Panc1 (cell line): ENCODE results near the gene CCDC154. TPM values are rescaled to one million over a fixed set of nuclear protein-coding genes. Genes with fewer than 3 reads are reported as not detected.

Experiments
- ATAC-seq: fragments of 200-7000 bp; cut with Tn5 transposase; 2 replicates; pipeline ENCODE4 v1.9.1; 2020; ENCODE audit warnings: mild to moderate bottlenecking, moderate library complexity
- BruUV-seq: library from RNA; stranded (reverse); fragments of 400-500 nt; replicated peaks from 2 replicates; lab custom pipeline; 2021; lab: Mats Ljungman, UMichigan
- CTCF ChIA-PET: fragments of 300-600 bp; sonication (Branson Sonifier 250); formaldehyde crosslinking; loops from one replicate; lab custom pipeline; 2022; ENCODE audit warnings: antibody characterized with exemption; lab: Charles Lee
- POLR2A ChIA-PET: fragments of 300-600 bp; sonication (Branson Sonifier 250); formaldehyde crosslinking; loops from one replicate; lab custom pipeline; 2022; ENCODE audit warnings: antibody characterized with exemption; lab: Charles Lee
- DNase-seq: peaks from one replicate; pipeline ENCODE4 v3.0.0-alpha.2; 2010; ENCODE audit warnings: low read depth, low spot score
- H3K27ac ChIP-seq: 2 replicates; pipeline ENCODE4 v1.5.1; 2011; ENCODE audit warnings: mild to moderate bottlenecking, low read length, inconsistent platforms
- H3K27me3 ChIP-seq: fragments of 200-500 bp; sonication (Bioruptor generic); 2 replicates; pipeline ENCODE4 v1.6.0; 2014; ENCODE audit warnings: low read length, inconsistent platforms; ENCODE audit not compliant: control insufficient read depth, insufficient read depth
- H3K36me3 ChIP-seq: fragments of 200-500 bp; sonication (Bioruptor generic); 2 replicates; pipeline ENCODE4 v1.5.1; 2014; ENCODE audit warnings: inconsistent platforms, mild to moderate bottlenecking, low read length, moderate library complexity; ENCODE audit not compliant: control insufficient read depth, insufficient read depth
- H3K4me1 ChIP-seq: 2 replicates; pipeline ENCODE4 v1.5.1; 2011; ENCODE audit warnings: inconsistent platforms, mild to moderate bottlenecking, low read length, moderate library complexity; ENCODE audit not compliant: control insufficient read depth, insufficient read depth
- H3K4me3 ChIP-seq, 2 experiments: 2 replicates each; pipeline ENCODE4 v1.5.1; 2011 to 2012; ENCODE audit warnings: low read depth in 2 of 2, low read length in 2 of 2, mild to moderate bottlenecking in 2 of 2, inconsistent platforms in 1 of 2, moderate library complexity in 1 of 2
- H3K9me3 ChIP-seq: fragments of 200-500 bp; sonication (Bioruptor generic); 2 replicates; pipeline ENCODE4 v1.5.1; 2014; ENCODE audit warnings: low read depth, mild to moderate bottlenecking, inconsistent platforms, low read length, moderate library complexity; ENCODE audit not compliant: control insufficient read depth, insufficient read depth
- POLR2AphosphoS5 ChIP-seq: IDR thresholded peaks from 2 replicates; pipeline ENCODE4 v1.6.1; 2012; ENCODE audit warnings: mild to moderate bottlenecking, low read depth, low read length, moderate library complexity
- SIN3A ChIP-seq: IDR thresholded peaks from 2 replicates; pipeline ENCODE4 v1.6.1; 2012; ENCODE audit warnings: low read depth, mild to moderate bottlenecking, low read length, moderate library complexity, borderline replicate concordance; ENCODE audit not compliant: insufficient read depth
- TCF7L2 ChIP-seq: IDR thresholded peaks from 2 replicates; pipeline ENCODE4 v1.6.1; 2011; ENCODE audit warnings: mild to moderate bottlenecking, low read depth, low read length, inconsistent platforms
- in situ Hi-C: cut with HindIII; loops from 2 replicates; pipeline ENCODE4 v1.10.0; 2016; ENCODE audit warnings: low sequenced_read_pairs, low pct_unique_long_range_greater_than_20kb
- intact Hi-C: fragments of 100-400 bp; cut with micrococcal nuclease; formaldehyde crosslinking; loops from one replicate; pipeline ENCODE4 v1.10.0; 2022; ENCODE audit not compliant: unreplicated experiment
- total RNA-seq: library from RNA; stranded (reverse); gene quantifications from one replicate; pipeline ENCODE4 v1.2.1, GENCODE V29; 2021; ENCODE audit not compliant: unreplicated experiment
- TF ChIP-seq, protein P1 (sequence below): fragments of 450-650 bp; IDR thresholded peaks from 2 replicates; pipeline ENCODE4 v1.5.1; 2017; ENCODE audit warnings: mild to moderate bottlenecking
- TF ChIP-seq, protein P2 (sequence below), 2 experiments: IDR thresholded peaks; 2 replicates each; pipeline ENCODE4 v1.6.1; 2011 to 2012; ENCODE audit warnings: low read depth in 2 of 2, control low read depth in 1 of 2, low read length in 1 of 2, mild to moderate bottlenecking in 1 of 2, moderate library complexity in 1 of 2; ENCODE audit not compliant: insufficient read depth in 1 of 2

The CCDC154 gene
- total RNA-seq, 1 experiment from 2014 or later: 2.0 TPM

DNA sequence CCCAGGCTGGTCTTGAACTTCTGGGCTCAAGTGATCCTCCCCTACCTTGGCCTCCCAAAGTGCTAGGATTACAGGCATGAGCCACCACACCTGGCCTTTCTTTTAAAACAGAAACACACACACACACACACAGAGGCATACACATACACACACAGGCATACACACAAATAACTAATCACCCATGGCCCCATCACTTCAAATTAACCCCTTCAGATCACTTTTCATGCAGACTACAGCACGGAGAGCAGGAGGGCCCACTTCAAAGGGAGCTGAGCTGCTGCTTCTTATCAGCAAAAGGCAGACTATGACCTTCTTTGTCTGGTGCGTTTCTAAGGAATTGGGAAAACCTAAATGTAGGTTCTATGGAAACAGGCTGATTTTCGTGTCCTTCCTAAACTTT lies 28.6 kb upstream of the CCDC154 start:
- ChIA-PET CTCF (no interaction called here), POLR2A (interaction anchor here (0.7 kb wide), 1 partner anchor 20 kb away, joined by 14 read pairs; the partner anchor contains the start of gene TELO2)
- intact Hi-C loops: no loop called here
- ATAC-seq: no peak
- BruUV-seq: no TSS peak
- Histone ChIP-seq H3K36me3 (no peaks in the 10 kb centered on the region; the same call in 1 of the 2 replicates), H3K4me1 (peaks cover 28% of the 10 kb centered on the region), H3K27ac (no peak overlapping the region; the same call in 1 of the 2 replicates), H3K9me3 (no peaks in the 10 kb centered on the region), H3K4me3 (peak overlapping the region in 1 of 2 experiments; percentile 32; a peak in 2 of 4 replicates), H3K27me3 (no peaks in the 10 kb centered on the region)
- in situ Hi-C loops: no loop called here
- TF ChIP-seq TCF7L2: no peak
- TF ChIP-seq POLR2AphosphoS5: no peak
- TF ChIP-seq, protein P1, sequence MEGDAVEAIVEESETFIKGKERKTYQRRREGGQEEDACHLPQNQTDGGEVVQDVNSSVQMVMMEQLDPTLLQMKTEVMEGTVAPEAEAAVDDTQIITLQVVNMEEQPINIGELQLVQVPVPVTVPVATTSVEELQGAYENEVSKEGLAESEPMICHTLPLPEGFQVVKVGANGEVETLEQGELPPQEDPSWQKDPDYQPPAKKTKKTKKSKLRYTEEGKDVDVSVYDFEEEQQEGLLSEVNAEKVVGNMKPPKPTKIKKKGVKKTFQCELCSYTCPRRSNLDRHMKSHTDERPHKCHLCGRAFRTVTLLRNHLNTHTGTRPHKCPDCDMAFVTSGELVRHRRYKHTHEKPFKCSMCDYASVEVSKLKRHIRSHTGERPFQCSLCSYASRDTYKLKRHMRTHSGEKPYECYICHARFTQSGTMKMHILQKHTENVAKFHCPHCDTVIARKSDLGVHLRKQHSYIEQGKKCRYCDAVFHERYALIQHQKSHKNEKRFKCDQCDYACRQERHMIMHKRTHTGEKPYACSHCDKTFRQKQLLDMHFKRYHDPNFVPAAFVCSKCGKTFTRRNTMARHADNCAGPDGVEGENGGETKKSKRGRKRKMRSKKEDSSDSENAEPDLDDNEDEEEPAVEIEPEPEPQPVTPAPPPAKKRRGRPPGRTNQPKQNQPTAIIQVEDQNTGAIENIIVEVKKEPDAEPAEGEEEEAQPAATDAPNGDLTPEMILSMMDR: no peak
- TF ChIP-seq, protein P2, sequence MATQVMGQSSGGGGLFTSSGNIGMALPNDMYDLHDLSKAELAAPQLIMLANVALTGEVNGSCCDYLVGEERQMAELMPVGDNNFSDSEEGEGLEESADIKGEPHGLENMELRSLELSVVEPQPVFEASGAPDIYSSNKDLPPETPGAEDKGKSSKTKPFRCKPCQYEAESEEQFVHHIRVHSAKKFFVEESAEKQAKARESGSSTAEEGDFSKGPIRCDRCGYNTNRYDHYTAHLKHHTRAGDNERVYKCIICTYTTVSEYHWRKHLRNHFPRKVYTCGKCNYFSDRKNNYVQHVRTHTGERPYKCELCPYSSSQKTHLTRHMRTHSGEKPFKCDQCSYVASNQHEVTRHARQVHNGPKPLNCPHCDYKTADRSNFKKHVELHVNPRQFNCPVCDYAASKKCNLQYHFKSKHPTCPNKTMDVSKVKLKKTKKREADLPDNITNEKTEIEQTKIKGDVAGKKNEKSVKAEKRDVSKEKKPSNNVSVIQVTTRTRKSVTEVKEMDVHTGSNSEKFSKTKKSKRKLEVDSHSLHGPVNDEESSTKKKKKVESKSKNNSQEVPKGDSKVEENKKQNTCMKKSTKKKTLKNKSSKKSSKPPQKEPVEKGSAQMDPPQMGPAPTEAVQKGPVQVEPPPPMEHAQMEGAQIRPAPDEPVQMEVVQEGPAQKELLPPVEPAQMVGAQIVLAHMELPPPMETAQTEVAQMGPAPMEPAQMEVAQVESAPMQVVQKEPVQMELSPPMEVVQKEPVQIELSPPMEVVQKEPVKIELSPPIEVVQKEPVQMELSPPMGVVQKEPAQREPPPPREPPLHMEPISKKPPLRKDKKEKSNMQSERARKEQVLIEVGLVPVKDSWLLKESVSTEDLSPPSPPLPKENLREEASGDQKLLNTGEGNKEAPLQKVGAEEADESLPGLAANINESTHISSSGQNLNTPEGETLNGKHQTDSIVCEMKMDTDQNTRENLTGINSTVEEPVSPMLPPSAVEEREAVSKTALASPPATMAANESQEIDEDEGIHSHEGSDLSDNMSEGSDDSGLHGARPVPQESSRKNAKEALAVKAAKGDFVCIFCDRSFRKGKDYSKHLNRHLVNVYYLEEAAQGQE (IDR thresholded peaks at IDR 0.05; ENCODE audit: insufficient read depth in 1 of 2, low read depth in 2 of 2, low read length in 1 of 2): no peak
- TF ChIP-seq SIN3A: no peak
- no peak for DNase-seq

DNA sequence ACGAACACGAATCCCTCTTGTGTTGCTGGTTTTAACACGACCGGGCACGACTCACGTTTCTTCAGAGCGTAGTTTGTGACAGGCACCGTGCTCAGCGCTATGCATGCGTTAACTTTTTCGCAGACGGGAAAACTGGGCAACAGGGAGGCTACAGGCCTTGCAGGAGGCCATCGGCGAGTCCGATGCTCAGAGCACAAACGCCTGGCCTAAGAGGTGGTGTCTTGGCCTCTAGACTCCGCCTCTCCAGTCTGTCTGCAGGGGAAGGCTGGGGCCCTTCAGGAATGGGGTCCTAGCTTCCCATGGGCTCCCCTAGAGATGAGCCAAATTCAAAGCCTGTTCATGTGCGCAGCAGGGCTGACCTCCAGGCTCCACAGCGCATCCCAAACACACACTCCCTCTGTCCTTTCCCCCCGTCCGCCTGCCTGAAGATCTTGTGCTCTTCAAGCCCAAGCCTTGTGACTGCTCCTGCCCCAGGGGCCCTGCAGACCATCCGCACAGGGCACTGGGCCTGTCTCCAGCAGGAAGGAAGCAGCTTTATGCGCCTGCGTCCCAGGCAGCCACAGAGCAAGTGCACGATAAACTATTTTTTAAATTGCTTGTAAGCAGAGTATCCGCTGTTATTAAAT lies 27.3 kb upstream of the CCDC154 start:
- intact Hi-C loops (no loop called here), in situ Hi-C loops (no loop called here)
- Histone ChIP-seq H3K4me3 (no peak overlapping the region), H3K27me3 (no peaks in the 10 kb centered on the region), H3K27ac (peak overlapping the region; percentile 1; the same call in 1 of the 2 replicates), H3K9me3 (no peaks in the 10 kb centered on the region), H3K4me1 (peaks cover 28% of the 10 kb centered on the region), H3K36me3 (no peaks in the 10 kb centered on the region; the same call in 1 of the 2 replicates)
- TF ChIP-seq POLR2AphosphoS5 (no peak), TCF7L2 (no peak), SIN3A (no peak)
- TF ChIP-seq, protein P1: no peak
- TF ChIP-seq, protein P2 (IDR thresholded peaks at IDR 0.05; ENCODE audit: insufficient read depth in 1 of 2, low read depth in 2 of 2, low read length in 1 of 2): no peak
- DNase-seq (no peak), ATAC-seq (no peak)
- BruUV-seq: TSS peak; percentile 58
- ChIA-PET CTCF (interaction anchor here (0.5 to 0.6 kb wide), 2 partner anchors 151 to 249 kb away, joined by 3 to 6 read pairs; no protein-coding TSS in a partner anchor), POLR2A (no interaction called here)
